Endothelial cell of umbilical vein (primary cell): ENCODE data around the gene LPAR4. TPM values are rescaled to one million over a fixed set of nuclear protein-coding genes. Genes with fewer than 3 reads are reported as not detected.

Source experiments
- BruUV-seq: library from RNA; stranded (reverse); fragments of 400-500 nt; replicated peaks from 2 replicates; lab custom pipeline; 2021; lab: Mats Ljungman, UMichigan
- CTCF ChIA-PET: fragments of 300-600, 350-600 bp; sonication (Branson Sonifier 250); formaldehyde crosslinking; loops from one replicate; lab custom pipeline; 2021; ENCODE audit warnings: antibody characterized with exemption, inconsistent platforms; lab: Charles Lee
- POLR2A ChIA-PET: fragments of 300-600, 350-600 bp; sonication (Branson Sonifier 250); formaldehyde crosslinking; loops from one replicate; lab custom pipeline; 2021; ENCODE audit warnings: antibody characterized with exemption, inconsistent platforms; lab: Charles Lee
- DNase-seq: peaks from one replicate; pipeline ENCODE4 v3.0.0-alpha.2; 2011; ENCODE audit warnings: low read depth, low spot score
- FAIRE-seq: peaks from 2 replicates; lab custom pipeline; 2011; peaks lifted over from hg19 to GRCh38; lab: Jason Lieb, UNC
- H2AFZ ChIP-seq: 2 replicates; pipeline ENCODE4 v1.6.0; 2012; ENCODE audit warnings: low read depth, low read length, control low read depth, inconsistent platforms
- H3K27ac ChIP-seq: 2 replicates; pipeline ENCODE4 v1.5.1; 2011; ENCODE audit warnings: low read depth, mild to moderate bottlenecking, control low read depth, low read length, moderate library complexity; ENCODE audit not compliant: insufficient read depth
- H3K27me3 ChIP-seq, 2 experiments: 2 replicates each; pipeline versions ENCODE4 v1.6.0 to v1.6.1; 2011; ENCODE audit warnings: low read length in 2 of 2, mixed read lengths in 1 of 2; ENCODE audit not compliant: control insufficient read depth in 2 of 2, insufficient read depth in 2 of 2
- H3K36me3 ChIP-seq, 2 experiments: 2 replicates in 1 of 2; 3 replicates in 1 of 2; pipeline ENCODE4 v1.5.1; 2011; ENCODE audit warnings: low read length in 2 of 2, mild to moderate bottlenecking in 1 of 2, moderate library complexity in 1 of 2; ENCODE audit not compliant: control insufficient read depth in 2 of 2, insufficient read depth in 2 of 2; ENCODE audit errors: extremely low read depth in 1 of 2
- H3K4me1 ChIP-seq: 3 replicates; pipeline ENCODE4 v1.5.1; 2011; ENCODE audit warnings: mild to moderate bottlenecking, low read length; ENCODE audit not compliant: control insufficient read depth, insufficient read depth; ENCODE audit errors: extremely low read depth
- H3K4me2 ChIP-seq: 2 replicates; pipeline ENCODE4 v1.6.1; 2011; ENCODE audit warnings: low read length, control low read depth, mixed read lengths; ENCODE audit not compliant: insufficient read depth
- H3K4me3 ChIP-seq, 3 experiments: fragments of 200-600 bp in 1 of 3; sonication (generic), shearing (Covaris generic) in 1 of 3; replicated peaks in 1 of 3; 2 replicates each; pipeline ENCODE4 v1.5.1; 2011 to 2016; ENCODE audit warnings: control low read depth in 3 of 3, low read length in 3 of 3, mild to moderate bottlenecking in 2 of 3, inconsistent platforms in 1 of 3, low read depth in 1 of 3, moderate library complexity in 1 of 3; ENCODE audit not compliant: insufficient read depth in 1 of 3
- H3K79me2 ChIP-seq: 2 replicates; pipeline ENCODE4 v1.6.0; 2012; ENCODE audit warnings: low read length, inconsistent platforms; ENCODE audit not compliant: control insufficient read depth, insufficient read depth
- H3K9ac ChIP-seq: replicated peaks from 2 replicates; pipeline ENCODE3; 2011; ENCODE audit warnings: low read length, control low read depth; ENCODE audit not compliant: insufficient read depth; ENCODE audit errors: extremely low read depth
- H3K9me1 ChIP-seq: replicated peaks from 3 replicates; pipeline ENCODE4 v1.6.0; 2011; ENCODE audit warnings: mild to moderate bottlenecking, low read length; ENCODE audit not compliant: control insufficient read depth, insufficient read depth; ENCODE audit errors: extremely low read depth
- H3K9me3 ChIP-seq: replicated peaks from 2 replicates; pipeline ENCODE4 v1.5.1; 2012; ENCODE audit warnings: low read length, inconsistent platforms; ENCODE audit not compliant: control insufficient read depth, insufficient read depth
- H4K20me1 ChIP-seq: replicated peaks from 2 replicates; pipeline ENCODE3; 2011; ENCODE audit warnings: mild to moderate bottlenecking, low read length; ENCODE audit not compliant: control insufficient read depth, insufficient read depth; ENCODE audit errors: extremely low read depth
- CTCF ChIP-seq, 2 donors: IDR thresholded peaks; 1 replicate in 1 of 2; 2 replicates in 1 of 2; pipeline ENCODE4 v1.5.1; 2011; ENCODE audit warnings: low read length in 2 of 2, mild to moderate bottlenecking in 2 of 2, moderate library complexity in 2 of 2, control low read depth in 1 of 2, inconsistent platforms in 1 of 2, low read depth in 1 of 2; ENCODE audit not compliant: insufficient read depth in 1 of 2; ENCODE audit errors: extremely low read depth in 1 of 2
- EZH2 ChIP-seq: IDR thresholded peaks from 2 replicates; pipeline ENCODE4 v1.6.1; 2012; ENCODE audit warnings: borderline replicate concordance, low read depth, mild to moderate bottlenecking, moderate library complexity, low read length, inconsistent platforms; ENCODE audit not compliant: severe bottlenecking
- FOS ChIP-seq: IDR thresholded peaks from 2 replicates; pipeline ENCODE4 v1.6.1; 2011; ENCODE audit warnings: mild to moderate bottlenecking, low read length, moderate library complexity, borderline replicate concordance; ENCODE audit not compliant: insufficient read depth
- GATA2 ChIP-seq: IDR thresholded peaks from 2 replicates; pipeline ENCODE4 v1.7.0; 2011; ENCODE audit warnings: low read depth, mild to moderate bottlenecking, moderate library complexity, mixed read lengths, low read length; ENCODE audit not compliant: insufficient read length, insufficient read depth
- JUN ChIP-seq: IDR thresholded peaks from 2 replicates; pipeline ENCODE4 v1.6.1; 2011; ENCODE audit warnings: borderline replicate concordance, low read depth; ENCODE audit not compliant: insufficient read length, insufficient read depth
- MAX ChIP-seq: IDR thresholded peaks from 2 replicates; pipeline ENCODE4 v1.6.1; 2011; ENCODE audit not compliant: insufficient read depth, insufficient read length
- MYC ChIP-seq: IDR thresholded peaks from one replicate; pipeline ENCODE4 v1.6.1; 2011; ENCODE audit warnings: mild to moderate bottlenecking, low read depth, low read length
- POLR2A ChIP-seq: IDR thresholded peaks from 2 replicates; pipeline ENCODE4 v1.6.1; 2012; ENCODE audit warnings: low read depth, mild to moderate bottlenecking, control low read depth, low read length
- POLR2AphosphoS5 ChIP-seq: IDR thresholded peaks from 2 replicates; pipeline ENCODE4 v1.6.1; 2012; ENCODE audit warnings: low read depth, mild to moderate bottlenecking, control low read depth, low read length, moderate library complexity; ENCODE audit not compliant: insufficient read depth
- dilution Hi-C: fragments of 300-500 bp; cut with MboI; formaldehyde crosslinking; loops from one replicate; pipeline ENCODE4 v1.15.0; 2019; ENCODE audit warnings: low sequenced_read_pairs; ENCODE audit not compliant: extremely low pct_ligation_motif_present
- intact Hi-C: fragments of 100-400 bp; cut with micrococcal nuclease; formaldehyde crosslinking; loops from one replicate; pipeline ENCODE4 v1.10.0; 2022
- polyA plus RNA-seq, 4 experiments: library from polyadenylated mRNA; depleted of rRNA in 3 of 4; stranded (reverse) in 3 of 4; unstranded in 1 of 4; fragments of >200 nt; gene quantifications; 2 replicates each; pipeline versions ENCODE4 v1.2.1 to v1.2.3, GENCODE V29; 2011 to 2012; ENCODE audit warnings: missing spikeins in 1 of 4
- total RNA-seq: library from RNA; stranded (reverse); gene quantifications from 2 replicates; pipeline ENCODE4 v1.2.3, GENCODE V29; 2021

The LPAR4 gene
- total and polyA plus RNA-seq, 2 donors (not counting 3 experiments of a cell fraction or from before 2014, with no cell fraction given): 0.07 to 0.49 TPM

GRCh38 chrX:78748846-78749245 is 1.3 kb downstream of the LPAR4 start:
- Histone ChIP-seq H3K27ac (no peak overlapping the region), H3K79me2 (no peaks in the 10 kb centered on the region), H4K20me1 (no peaks in the 10 kb centered on the region), H3K4me3 (no peak overlapping the region), H3K9ac (no peak overlapping the region), H3K4me1 (no peaks in the 10 kb centered on the region), H3K36me3 (no peaks in the 10 kb centered on the region), H3K9me1 (no peaks in the 10 kb centered on the region), H3K9me3 (no peaks in the 10 kb centered on the region), H3K27me3 (no peaks in the 10 kb centered on the region), H3K4me2 (no peak overlapping the region), H2AFZ (no peak overlapping the region)
- POLR2A ChIA-PET: no interaction called here
- no TSS peak for BruUV-seq
- CTCF ChIA-PET: no interaction called here
- intact Hi-C loops: no loop called here
- no peak for DNase-seq
- FAIRE-seq: no peak
- TF ChIP-seq FOS (no peak), EZH2 (no peak), MYC (no peak), GATA2 (no peak), MAX (no peak), POLR2A (no peak), CTCF (IDR thresholded peaks at IDR 0.05; ENCODE audit: extremely low read depth in 1 of 2, insufficient read depth in 1 of 2, low read depth in 1 of 2, low read length in 2 of 2) (no peak), JUN (no peak), POLR2AphosphoS5 (no peak)
- dilution Hi-C loops: no loop called here
